ENCODE data around the gene CLDN25. TPM values are rescaled to one million over a fixed set of nuclear protein-coding genes. Genes with fewer than 3 reads are reported as not detected.
A peak's percentile ranks its signal among the peaks of the same experiment; 100 is the strongest.

The CLDN25 gene
- total RNA-seq, 6 experiments from 2014 or later = not detected

GRCh38 chr11:113773092-113773415, 6.5 kb upstream of the CLDN25 start:
- DNase-seq = peak in 1 of 3 donors; percentile 64
- intact Hi-C loops (cut with DNase I) = no loop called here
- H3K4me3 ChIP-seq = peak overlapping the region; percentile 67 to 79 (median 70)
- WGBS (ENCODE audit: insufficient coverage, low coverage, low lambda C conversion rate, missing lambda C conversion rate) = 0% methylated on average over 10 of the region's 10 CpGs
- peak overlapping the region; percentile 62 to 79 (median 65) for H3K27ac ChIP-seq
- no peak for TF ChIP-seq POLR2A (IDR thresholded peaks at IDR 0.05)
- TF ChIP-seq, protein P1, sequence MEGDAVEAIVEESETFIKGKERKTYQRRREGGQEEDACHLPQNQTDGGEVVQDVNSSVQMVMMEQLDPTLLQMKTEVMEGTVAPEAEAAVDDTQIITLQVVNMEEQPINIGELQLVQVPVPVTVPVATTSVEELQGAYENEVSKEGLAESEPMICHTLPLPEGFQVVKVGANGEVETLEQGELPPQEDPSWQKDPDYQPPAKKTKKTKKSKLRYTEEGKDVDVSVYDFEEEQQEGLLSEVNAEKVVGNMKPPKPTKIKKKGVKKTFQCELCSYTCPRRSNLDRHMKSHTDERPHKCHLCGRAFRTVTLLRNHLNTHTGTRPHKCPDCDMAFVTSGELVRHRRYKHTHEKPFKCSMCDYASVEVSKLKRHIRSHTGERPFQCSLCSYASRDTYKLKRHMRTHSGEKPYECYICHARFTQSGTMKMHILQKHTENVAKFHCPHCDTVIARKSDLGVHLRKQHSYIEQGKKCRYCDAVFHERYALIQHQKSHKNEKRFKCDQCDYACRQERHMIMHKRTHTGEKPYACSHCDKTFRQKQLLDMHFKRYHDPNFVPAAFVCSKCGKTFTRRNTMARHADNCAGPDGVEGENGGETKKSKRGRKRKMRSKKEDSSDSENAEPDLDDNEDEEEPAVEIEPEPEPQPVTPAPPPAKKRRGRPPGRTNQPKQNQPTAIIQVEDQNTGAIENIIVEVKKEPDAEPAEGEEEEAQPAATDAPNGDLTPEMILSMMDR (IDR thresholded peaks at IDR 0.05) = no peak
- peaks cover 0 to 12% (median 0%) of the 10 kb centered on the region in 4 donors for H3K4me1 ChIP-seq
- peaks cover 0 to 9% (median 2%) of the 10 kb centered on the region in 4 donors for H3K36me3 ChIP-seq
- no peaks in the 10 kb centered on the region for H3K9me3 ChIP-seq
- peak; percentile 35 to 49 (median 42) for ATAC-seq
- H3K27me3 ChIP-seq = no peaks in the 10 kb centered on the region

DNA sequence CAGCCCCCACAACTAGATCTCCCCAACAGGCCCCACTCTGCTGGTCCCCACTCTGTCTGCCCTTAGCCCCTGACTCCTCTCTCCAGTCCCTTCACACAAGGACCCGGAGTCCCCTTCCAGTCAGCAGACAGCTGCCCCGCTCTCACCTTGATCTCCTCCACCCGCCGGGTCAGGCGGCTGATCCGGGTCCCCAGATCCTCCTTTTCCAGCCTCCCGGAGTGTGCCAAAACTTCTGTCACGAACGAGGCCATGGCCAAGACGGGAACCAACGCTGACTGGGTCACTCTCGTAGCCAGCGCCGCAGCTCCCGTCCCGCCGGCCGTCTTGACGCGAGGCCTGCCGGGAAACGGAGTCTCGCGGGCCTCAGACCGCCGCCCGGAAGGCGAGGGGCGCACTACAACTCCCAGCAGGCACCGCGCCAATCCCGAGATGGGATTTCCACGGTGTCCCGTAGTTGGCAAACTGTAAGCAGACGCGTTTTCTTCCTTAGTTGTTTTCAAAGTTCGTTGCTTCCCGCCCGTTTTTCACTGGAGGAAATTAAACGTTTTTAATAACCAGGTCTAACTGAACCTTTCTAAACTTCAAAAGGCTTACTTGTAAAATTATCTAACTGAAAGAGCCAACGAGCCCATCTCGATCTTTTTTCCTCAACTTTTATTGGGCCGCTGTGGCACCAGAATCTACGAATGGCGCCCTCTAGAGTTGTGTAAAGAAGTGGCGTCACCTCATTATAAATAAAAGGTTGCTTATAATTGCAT, 6.0 kb upstream of the CLDN25 start, which contains the start of gene ZW10:
TSS of gene ZW10 (minus strand) at position 277 of the 758 bp plus-strand sequence. CDS start at position 251, 26 bp downstream.
- peak; percentile 38 for TF ChIP-seq POLR2A (IDR thresholded peaks at IDR 0.05)
- TF ChIP-seq, protein P1 (IDR thresholded peaks at IDR 0.05) = peak; percentile 79 to 86 (median 84)
- H3K27ac ChIP-seq = peak within 1 kb of the TSS; percentile 62 to 79 (median 65)
- intact Hi-C loops (cut with DNase I) = no loop called here

DNA sequence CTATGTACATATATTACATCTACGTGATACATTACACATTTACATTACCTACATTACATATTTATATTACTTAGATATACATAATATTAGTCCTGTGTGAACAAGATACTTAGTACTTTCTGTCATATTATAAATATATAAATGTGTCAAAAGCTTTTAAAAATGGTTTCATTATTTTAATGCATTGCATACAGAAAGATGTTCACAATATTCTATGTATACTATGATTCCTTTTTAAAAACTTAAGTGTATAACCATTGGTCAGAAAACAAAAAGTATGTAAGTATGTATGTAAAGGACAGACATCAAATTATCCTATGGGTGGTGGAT, 5.5 kb upstream of the CLDN25 start:
- Histone ChIP-seq H3K4me3 (peak overlapping the region; percentile 67 to 79 (median 70)), H3K27ac (peak overlapping the region; percentile 62 to 79 (median 65)), H3K36me3 (no peaks in the 10 kb centered on the region), H3K4me1 (peaks cover 0 to 12% (median 0%) of the 10 kb centered on the region in 4 donors), H3K9me3 (no peaks in the 10 kb centered on the region), H3K27me3 (no peaks in the 10 kb centered on the region)
- no peak for DNase-seq
- TF ChIP-seq, protein P1 (IDR thresholded peaks at IDR 0.05) = no peak
- TF ChIP-seq POLR2A (IDR thresholded peaks at IDR 0.05) = no peak
- no peak for ATAC-seq
- WGBS (ENCODE audit: insufficient coverage, low coverage, low lambda C conversion rate, missing lambda C conversion rate) = 3% methylated on average over 1 of the region's 1 CpG
- intact Hi-C loops (cut with DNase I) = no loop called here

More for the DNA sequence above, 6.0 kb upstream of the CLDN25 start, which contains the start of gene ZW10:
- WGBS (ENCODE audit: insufficient coverage, low coverage, low lambda C conversion rate, missing lambda C conversion rate) = under 1% methylated on average over 43 of the region's 46 CpGs
- H3K4me3 ChIP-seq = peak within 1 kb of the TSS; percentile 67 to 79 (median 70)
- H3K4me1 ChIP-seq = peaks cover 0 to 12% (median 0%) of the 10 kb centered on the region in 4 donors
- peaks cover 0 to 4% (median 2%) of the 10 kb centered on the region in 4 donors for H3K36me3 ChIP-seq
- H3K9me3 ChIP-seq = no peaks in the 10 kb centered on the region
- no peaks in the 10 kb centered on the region for H3K27me3 ChIP-seq
- peak; percentile 97 to 98 (median 97) for DNase-seq
- ATAC-seq = peak; percentile 94 to 98 (median 98)

GRCh38 chr11:113778111-113778910, 1.3 kb upstream of the CLDN25 start:
- 29% methylated on average over 11 of the region's 11 CpGs for WGBS (ENCODE audit: insufficient coverage, low coverage, low lambda C conversion rate, missing lambda C conversion rate)
- DNase-seq = peak in 2 of 3 donors; percentile 61 to 63
- H3K27me3 ChIP-seq = no peaks in the 10 kb centered on the region
- no peaks in the 10 kb centered on the region for H3K36me3 ChIP-seq
- peak; percentile 39 to 70 (median 58) for ATAC-seq
- intact Hi-C loops (cut with DNase I) = no loop called here
- H3K27ac ChIP-seq = peak overlapping the region in 1 of 3 donors; percentile 37
- peaks cover 0 to 16% (median 4%) of the 10 kb centered on the region in 4 donors for H3K4me1 ChIP-seq
- TF ChIP-seq POLR2A (IDR thresholded peaks at IDR 0.05) = no peak
- TF ChIP-seq, protein P1 (IDR thresholded peaks at IDR 0.05) = no peak
- no peak overlapping the region for H3K4me3 ChIP-seq
- H3K9me3 ChIP-seq = no peaks in the 10 kb centered on the region
